ENCODE data around the gene TMIGD1.

The TMIGD1 gene

GRCh38 chr17:30341703-30342249 lies 7.9 kb upstream of the TMIGD1 start:
- DNase-seq (ENCODE audit: low read depth), result no peak
- no peak overlapping the region for H3K4me3 ChIP-seq (ENCODE audit: low read depth, low read length)
- no peak for TF ChIP-seq CTCF (IDR thresholded peaks at IDR 0.05; ENCODE audit: insufficient read depth, low read depth, low read length, missing control alignments)

GRCh38 chr17:30340801-30341356 lies 7.0 kb upstream of the TMIGD1 start:
- DNase-seq (ENCODE audit: low read depth), result no peak
- no peak for TF ChIP-seq CTCF (IDR thresholded peaks at IDR 0.05; ENCODE audit: insufficient read depth, low read depth, low read length, missing control alignments)
- no peak overlapping the region for H3K4me3 ChIP-seq (ENCODE audit: low read depth, low read length)

GRCh38 chr17:30339086-30339485 lies 5.2 kb upstream of the TMIGD1 start:
- H3K4me3 ChIP-seq (ENCODE audit: low read depth, low read length), result no peak overlapping the region
- no peak for DNase-seq (ENCODE audit: low read depth)
- no peak for TF ChIP-seq CTCF (IDR thresholded peaks at IDR 0.05; ENCODE audit: insufficient read depth, low read depth, low read length, missing control alignments)

- no peak overlapping the region for H3K4me3 ChIP-seq (ENCODE audit: low read depth, low read length)
- TF ChIP-seq CTCF (IDR thresholded peaks at IDR 0.05; ENCODE audit: insufficient read depth, low read depth, low read length, missing control alignments), result no peak
- DNase-seq (ENCODE audit: low read depth), result no peak
Observed at GRCh38 chr17:30337393-30337999, 3.6 kb upstream of the TMIGD1 start.

DNA sequence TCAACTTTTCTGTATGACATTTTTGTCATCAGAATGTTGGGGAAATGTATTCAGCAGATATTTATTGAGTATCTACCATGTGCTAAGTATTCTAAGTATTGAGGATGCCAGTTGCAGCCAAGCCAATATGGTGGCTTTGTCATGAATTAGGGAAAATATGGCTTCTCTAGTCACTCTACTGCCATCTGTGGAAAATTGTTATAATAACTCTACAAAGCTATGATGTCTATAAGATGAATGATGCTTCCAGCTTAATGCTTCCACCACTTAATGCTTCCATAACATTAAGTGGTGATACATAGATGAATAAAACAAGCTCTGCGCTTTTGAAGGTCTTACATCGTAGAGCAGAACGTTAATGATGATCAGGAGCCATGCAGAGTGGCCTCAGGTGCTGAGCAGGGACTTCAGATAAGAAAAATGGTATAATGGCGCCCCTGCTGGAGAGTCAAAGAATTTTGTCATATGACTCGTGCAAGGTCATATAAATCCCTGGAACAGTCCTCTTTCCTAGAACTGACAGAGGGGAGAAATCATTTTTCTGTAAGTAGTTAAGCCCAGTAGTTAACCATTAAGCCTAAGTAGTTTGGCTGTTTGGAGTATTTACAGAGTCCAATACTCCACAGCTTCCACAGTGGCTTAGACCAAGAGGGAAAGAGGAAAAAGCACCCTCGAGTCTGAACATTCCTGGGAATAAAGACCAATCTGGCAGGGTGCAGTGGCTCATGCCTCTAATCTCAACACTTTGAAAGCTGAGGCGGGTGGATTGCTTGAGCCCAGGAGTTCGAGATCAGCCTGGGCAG lies 2.7 kb upstream of the TMIGD1 start:
- peak; percentile 60 for TF ChIP-seq CTCF (IDR thresholded peaks at IDR 0.05; ENCODE audit: insufficient read depth, low read depth, low read length, missing control alignments)
- peak; percentile 78 for DNase-seq (ENCODE audit: low read depth)
- H3K4me3 ChIP-seq (ENCODE audit: low read depth, low read length), result no peak overlapping the region

DNA sequence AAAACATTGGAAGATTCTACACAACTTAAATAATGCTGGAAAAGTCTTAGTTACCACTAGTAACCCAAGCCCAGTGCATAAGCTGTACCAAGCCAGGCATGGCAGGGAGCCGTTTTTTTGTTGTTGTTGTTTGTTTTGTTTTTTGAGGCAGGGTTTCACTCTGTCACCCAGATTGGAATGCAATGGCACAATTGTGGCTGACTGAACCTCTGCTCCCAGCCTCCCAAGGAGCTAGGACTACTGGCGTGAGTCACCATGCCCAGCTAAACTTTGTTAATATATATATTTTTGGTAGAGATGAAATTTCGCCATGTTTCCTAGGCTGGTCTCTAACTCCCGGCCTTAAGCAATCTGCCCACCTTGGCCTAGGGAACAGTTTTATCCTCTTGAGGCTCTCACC lies 564 bp upstream of the TMIGD1 start:
- no peak for TF ChIP-seq CTCF (IDR thresholded peaks at IDR 0.05; ENCODE audit: insufficient read depth, low read depth, low read length, missing control alignments)
- no peak overlapping the region for H3K4me3 ChIP-seq (ENCODE audit: low read depth, low read length)
- no peak for DNase-seq (ENCODE audit: low read depth)

Data from GM12865 (cell line).